Activated CD8-positive, alpha-beta T cell treated with anti-CD3 and anti-CD28 coated beads for 36 hours (primary cell): ENCODE measurements around the gene ZSCAN10. TPM values are rescaled to one million over a fixed set of nuclear protein-coding genes. Genes with fewer than 3 reads are reported as not detected.

ENCODE experiments used
- ATAC-seq: fragments of 200-7000 bp; cut with Tn5 transposase; one replicate; pipeline ENCODE4 v1.10.0; 2021; ENCODE audit warnings: mild to moderate bottlenecking, moderate library complexity
- CTCF ChIA-PET: fragments of 350-600 bp; sonication (Branson Sonifier 250); formaldehyde crosslinking; loops from one replicate; lab custom pipeline; 2021; ENCODE audit warnings: antibody characterized with exemption; lab: Charles Lee
- POLR2A ChIA-PET: fragments of 350-600 bp; sonication (Branson Sonifier 250); formaldehyde crosslinking; loops from one replicate; lab custom pipeline; 2021; ENCODE audit warnings: antibody characterized with exemption; lab: Charles Lee
- DNase-seq: peaks from one replicate; pipeline ENCODE4 v3.0.0-alpha.2; 2020
- H3K27ac Mint-ChIP-seq: one replicate; pipeline ENCODE4 v1.8.0; 2021; ENCODE audit warnings: mild to moderate bottlenecking, mixed read lengths
- H3K27me3 Mint-ChIP-seq: one replicate; pipeline ENCODE4 v1.8.0; 2021; ENCODE audit warnings: mixed read lengths
- H3K36me3 Mint-ChIP-seq: one replicate; pipeline ENCODE4 v1.8.0; 2021; ENCODE audit warnings: low read depth, mixed read lengths
- H3K4me1 Mint-ChIP-seq: one replicate; pipeline ENCODE4 v1.8.0; 2021; ENCODE audit warnings: low read depth, mixed read lengths
- H3K4me3 Mint-ChIP-seq: one replicate; pipeline ENCODE4 v1.8.0; 2021; ENCODE audit warnings: mild to moderate bottlenecking, moderate library complexity, mixed read lengths
- H3K9me3 Mint-ChIP-seq: one replicate; pipeline ENCODE4 v1.8.0; 2021; ENCODE audit warnings: mixed read lengths
- CTCF ChIP-seq: fragments of 200-600 bp; IDR thresholded peaks from one replicate; pipeline ENCODE4 v1.8.0; 2022; ENCODE audit warnings: antibody characterized with exemption, mild to moderate bottlenecking
- intact Hi-C: fragments of 100-400 bp; cut with micrococcal nuclease; formaldehyde crosslinking; loops from one replicate; pipeline ENCODE4 v1.10.0; 2022
- total RNA-seq, 2 experiments: library from RNA; stranded (reverse); gene quantifications; one replicate each; pipeline ENCODE4 v1.2.3, GENCODE V29; 2021

The ZSCAN10 gene
- total RNA-seq, 2 experiments from 2014 or later = 0.09 to 0.25 TPM

- H3K36me3 Mint-ChIP-seq = peaks cover 8% of the 10 kb centered on the region
- no peaks in the 10 kb centered on the region for H3K4me1 Mint-ChIP-seq
- CTCF ChIA-PET = interaction anchor here (0.7 to 3.3 kb wide), 3 partner anchors 8 to 112 kb away, joined by 3 to 16 read pairs (median 6); partner anchors contain the start of gene ZNF213
- intact Hi-C loops = no loop called here
- no peak for TF ChIP-seq CTCF
- no peak for DNase-seq
- no peak for ATAC-seq
- H3K27ac Mint-ChIP-seq = no peak overlapping the region
- H3K4me3 Mint-ChIP-seq = no peak overlapping the region
- H3K27me3 Mint-ChIP-seq = no peaks in the 10 kb centered on the region
- POLR2A ChIA-PET = interaction anchor here (1.1 kb wide), 1 partner anchor 122 kb away, joined by 3 read pairs; no protein-coding TSS in a partner anchor
- no peaks in the 10 kb centered on the region for H3K9me3 Mint-ChIP-seq
Measured at GRCh38 chr16:3143189-3143588, 44.1 kb upstream of the ZSCAN10 start.

DNA sequence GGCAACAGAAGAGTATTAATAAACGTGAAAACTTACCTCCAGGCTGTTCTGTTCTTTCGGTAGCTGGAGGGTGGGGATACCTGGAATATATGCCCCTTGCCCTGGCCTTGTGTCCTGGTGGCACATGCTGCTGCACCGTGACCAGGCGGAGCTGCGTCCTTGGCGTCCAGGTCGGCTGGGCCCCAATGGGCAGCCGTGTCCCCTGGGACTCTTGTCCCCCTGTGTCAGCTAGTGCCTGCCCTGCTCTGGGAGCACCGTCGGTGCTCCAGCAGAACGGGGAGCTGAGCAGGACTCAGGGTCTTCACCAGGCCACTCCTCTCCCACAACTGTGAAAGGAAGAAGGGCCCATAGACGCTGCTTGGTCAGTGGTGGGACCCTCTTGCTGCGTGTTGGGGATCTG lies 43.7 kb upstream of the ZSCAN10 start:
- POLR2A ChIA-PET = interaction anchor here (1.1 kb wide), 1 partner anchor 122 kb away, joined by 3 read pairs; no protein-coding TSS in a partner anchor
- intact Hi-C loops = no loop called here
- CTCF ChIA-PET = interaction anchor here (3.3 kb wide), 1 partner anchor 12 kb away, joined by 16 read pairs; no protein-coding TSS in a partner anchor

GRCh38 chr16:3142327-3142726 lies 43.2 kb upstream of the ZSCAN10 start:
- POLR2A ChIA-PET = interaction anchor here (1.1 kb wide), 1 partner anchor 123 kb away, joined by 3 read pairs; no protein-coding TSS in a partner anchor
- H3K4me3 Mint-ChIP-seq = no peak overlapping the region

More for the DNA sequence above, 43.7 kb upstream of the ZSCAN10 start:
- Mint-ChIP-seq H3K4me3 (no peak overlapping the region), H3K4me1 (no peaks in the 10 kb centered on the region), H3K36me3 (peaks cover 8% of the 10 kb centered on the region), H3K9me3 (no peaks in the 10 kb centered on the region), H3K27me3 (no peaks in the 10 kb centered on the region), H3K27ac (no peak overlapping the region)
- DNase-seq (no peak), ATAC-seq (no peak)
- TF ChIP-seq CTCF = no peak

DNA sequence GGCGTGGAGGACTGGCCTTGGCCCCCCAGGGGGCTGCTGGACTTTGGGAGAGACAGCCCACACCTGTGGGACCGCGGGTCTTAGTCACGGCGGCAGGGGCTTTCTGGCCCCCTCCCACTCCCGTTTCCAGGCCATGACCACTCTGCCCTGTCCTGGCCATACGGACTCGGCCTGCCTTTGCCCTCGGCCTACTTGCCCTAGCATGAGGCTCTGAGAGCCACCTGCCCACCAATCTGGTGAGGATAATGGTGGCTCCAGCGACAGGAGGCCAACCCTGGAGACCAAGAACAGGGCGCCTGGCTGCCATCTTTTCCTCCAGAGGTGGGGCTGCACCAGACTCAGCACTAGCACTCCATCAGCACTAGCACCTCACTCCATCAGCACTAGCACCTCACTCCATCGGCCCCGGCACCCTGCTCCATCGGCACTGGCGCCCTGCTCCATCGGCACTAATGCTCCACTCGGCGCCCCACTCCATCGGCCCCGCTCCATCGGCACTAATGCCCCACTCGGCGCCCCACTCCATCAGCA lies 42.8 kb upstream of the ZSCAN10 start:
- ATAC-seq (no peak), DNase-seq (no peak)
- POLR2A ChIA-PET = no interaction called here
- CTCF ChIA-PET = interaction anchor here (1.2 to 1.5 kb wide), 2 partner anchors 7 to 82 kb away, joined by 3 to 4 read pairs; no protein-coding TSS in a partner anchor
- no peaks in the 10 kb centered on the region for H3K9me3 Mint-ChIP-seq
- peaks cover 8% of the 10 kb centered on the region for H3K36me3 Mint-ChIP-seq
- H3K4me1 Mint-ChIP-seq = peaks cover under 1% of the 10 kb centered on the region
- H3K27me3 Mint-ChIP-seq = no peaks in the 10 kb centered on the region
- no peak for TF ChIP-seq CTCF
- H3K4me3 Mint-ChIP-seq = no peak overlapping the region
- no peak overlapping the region for H3K27ac Mint-ChIP-seq
- intact Hi-C loops = no loop called here

More at GRCh38 chr16:3142327-3142726, 43.2 kb upstream of the ZSCAN10 start:
- no peaks in the 10 kb centered on the region for H3K9me3 Mint-ChIP-seq
- H3K27me3 Mint-ChIP-seq = no peaks in the 10 kb centered on the region
- ATAC-seq (no peak), DNase-seq (no peak)
- intact Hi-C loops = no loop called here
- no peaks in the 10 kb centered on the region for H3K4me1 Mint-ChIP-seq
- H3K36me3 Mint-ChIP-seq = peaks cover 8% of the 10 kb centered on the region
- CTCF ChIA-PET = interaction anchor here (3.3 kb wide), 1 partner anchor 12 kb away, joined by 16 read pairs; no protein-coding TSS in a partner anchor
- no peak for TF ChIP-seq CTCF
- no peak overlapping the region for H3K27ac Mint-ChIP-seq
